HepG2 (cell line): Measurements from ENCODE around the gene FAM222A. TPM values are rescaled to one million over a fixed set of nuclear protein-coding genes. Genes with fewer than 3 reads are reported as not detected.

Experiments
- ATAC-seq: fragments of 200-7000 bp; cut with Tn5 transposase; 3 replicates; pipeline ENCODE4 v1.9.1; 2020; ENCODE audit warnings: mild to moderate bottlenecking, moderate library complexity
- BruUV-seq: library from RNA; stranded (reverse); fragments of 400-500 nt; replicated peaks from 2 replicates; lab custom pipeline; 2021; lab: Mats Ljungman, UMichigan
- CTCF ChIA-PET: fragments of 300-600 bp; formaldehyde crosslinking; extraction: SDS; loops from one replicate; lab custom pipeline; 2021; ENCODE audit warnings: low total read pairs, inconsistent platforms, low intra/inter-chr PET ratio; lab: Yijun Ruan, JAX
- POLR2A ChIA-PET: fragments of 350-600 bp; sonication (Branson Sonifier 250); formaldehyde crosslinking; loops from one replicate; lab custom pipeline; 2020; ENCODE audit warnings: antibody characterized with exemption, inconsistent platforms; lab: Yijun Ruan, JAX
- DNase-seq: peaks from one replicate; pipeline ENCODE4 v3.0.0-alpha.2; 2015; ENCODE audit warnings: low spot score
- FAIRE-seq: peaks from 3 replicates; lab custom pipeline; 2011; peaks lifted over from hg19 to GRCh38; lab: Jason Lieb, UNC
- H2AFZ ChIP-seq: one replicate; pipeline ENCODE4 v1.6.1; 2011; ENCODE audit warnings: low read length, inconsistent platforms
- H3K27ac ChIP-seq: fragments of 300-600 bp; 3 replicates; pipeline ENCODE4 v1.8.0; 2011; ENCODE audit warnings: mixed run types, mild to moderate bottlenecking, mixed read lengths, low read length, inconsistent platforms; ENCODE audit not compliant: insufficient read depth; ENCODE audit errors: extremely low read length
- H3K27me3 ChIP-seq, 2 experiments: fragments of 200-600 bp in 1 of 2; 2 replicates in 1 of 2; 3 replicates in 1 of 2; pipeline versions ENCODE4 v1.6.0 to v1.8.0; 2011; ENCODE audit warnings: low read length in 2 of 2, mild to moderate bottlenecking in 2 of 2, moderate library complexity in 2 of 2, inconsistent platforms in 1 of 2; ENCODE audit not compliant: insufficient read depth in 2 of 2, control insufficient read depth in 1 of 2
- H3K36me3 ChIP-seq, 2 experiments: fragments of 200-600 bp in 1 of 2; replicated peaks in 1 of 2; 2 replicates in 1 of 2; 3 replicates in 1 of 2; pipeline versions ENCODE4 v1.5.1 to v1.8.0; 2011; ENCODE audit warnings: low read length in 2 of 2, inconsistent platforms in 1 of 2; ENCODE audit not compliant: insufficient read depth in 2 of 2, control insufficient read depth in 1 of 2
- H3K4me1 ChIP-seq: 2 replicates; pipeline ENCODE4 v1.5.1; 2012; ENCODE audit warnings: low read length, inconsistent platforms; ENCODE audit not compliant: insufficient read depth
- H3K4me2 ChIP-seq: 2 replicates; pipeline ENCODE4 v1.6.0; 2011; ENCODE audit warnings: low read depth, low read length, inconsistent platforms
- H3K4me3 ChIP-seq, 3 experiments: fragments of 200-600 bp in 1 of 3; sonication (generic), shearing (Covaris generic) in 1 of 3; replicated peaks in 1 of 3; 2 replicates each; pipeline ENCODE4 v1.5.1; 2011 to 2016; ENCODE audit warnings: low read length in 3 of 3, inconsistent platforms in 2 of 3, low read depth in 2 of 3, mild to moderate bottlenecking in 2 of 3, control low read depth in 1 of 3, mixed read lengths in 1 of 3; ENCODE audit not compliant: insufficient read depth in 1 of 3
- H3K79me2 ChIP-seq: one replicate; pipeline ENCODE4 v1.6.1; 2011; ENCODE audit warnings: low read length, inconsistent platforms; ENCODE audit not compliant: insufficient read depth
- H3K9ac ChIP-seq: 2 replicates; pipeline ENCODE4 v1.6.0; 2011; ENCODE audit warnings: mild to moderate bottlenecking, low read depth, low read length, inconsistent platforms; ENCODE audit not compliant: insufficient read depth
- H3K9me3 ChIP-seq: 2 replicates; pipeline ENCODE4 v1.5.1; 2012; ENCODE audit warnings: mild to moderate bottlenecking, low read length
- H4K20me1 ChIP-seq: 2 replicates; pipeline ENCODE4 v1.6.0; 2011; ENCODE audit warnings: inconsistent platforms, mild to moderate bottlenecking, low read length, moderate library complexity; ENCODE audit not compliant: insufficient read depth
- E2F5 ChIP-seq: sonication (generic); formaldehyde crosslinking; conservative IDR thresholded peaks from 2 replicates; pipeline ENCODE4 v1.4.0; 2020; ENCODE audit warnings: missing genetic modification reagents
- HNRNPL ChIP-seq: fragments of 200-400 bp; formaldehyde crosslinking; IDR thresholded peaks from 2 replicates; pipeline ENCODE4 v1.6.1; 2017; ENCODE audit warnings: mild to moderate bottlenecking, low read depth, low read length
- MBNL3 ChIP-seq: fragments of 250-450 bp; sonication (Bioruptor Pico); conservative IDR thresholded peaks from 2 replicates; pipeline ENCODE4 v1.8.0; 2022; ENCODE audit warnings: mild to moderate bottlenecking, inconsistent platforms
- SMAD1 ChIP-seq: sonication (generic); formaldehyde crosslinking; IDR thresholded peaks from 2 replicates; pipeline ENCODE4 v1.4.0; 2020; ENCODE audit warnings: missing genetic modification reagents, low read depth, mild to moderate bottlenecking, borderline replicate concordance
- ZBTB10 ChIP-seq: sonication (generic); formaldehyde crosslinking; IDR thresholded peaks from 2 replicates; pipeline ENCODE4 v1.4.0; 2020; ENCODE audit warnings: missing genetic modification reagents, borderline replicate concordance
- ZFAT ChIP-seq: sonication (generic); formaldehyde crosslinking; conservative IDR thresholded peaks from 2 replicates; pipeline ENCODE4 v1.8.1; 2023; ENCODE audit warnings: missing genetic modification reagents, inconsistent platforms
- ZNF556 ChIP-seq: sonication (generic); formaldehyde crosslinking; IDR thresholded peaks from 2 replicates; pipeline ENCODE4 v1.4.0; 2020; ENCODE audit warnings: mild to moderate bottlenecking, missing genetic modification reagents, borderline replicate concordance
- ZNF558 ChIP-seq: sonication (generic); formaldehyde crosslinking; IDR thresholded peaks from 2 replicates; pipeline ENCODE4 v1.9.0; 2022; ENCODE audit warnings: mild to moderate bottlenecking, missing genetic modification reagents, borderline replicate concordance
- ZNF780A ChIP-seq: sonication (generic); formaldehyde crosslinking; IDR thresholded peaks from 2 replicates; pipeline ENCODE4 v1.8.0; 2022; ENCODE audit warnings: mild to moderate bottlenecking, missing genetic modification reagents, moderate library complexity
- WGBS: methylation state at CpG from one replicate; pipeline ENCODE4 v1.1.6; 2017; ENCODE audit warnings: low lambda C conversion rate; 5-methylcytosine and 5-hydroxymethylcytosine counted together
- in situ Hi-C: cut with HindIII; loops from 2 replicates; pipeline ENCODE4 v1.10.0; 2017; ENCODE audit warnings: low pct_unique_long_range_greater_than_20kb; ENCODE audit not compliant: extremely low pct_ligation_motif_present
- intact Hi-C: fragments of 100-400 bp; cut with micrococcal nuclease; formaldehyde crosslinking; loops from one replicate; pipeline ENCODE4 v1.10.0; 2022; ENCODE audit not compliant: unreplicated experiment
- polyA plus RNA-seq, 8 experiments: library from polyadenylated mRNA; depleted of rRNA in 3 of 8; stranded (reverse) in 7 of 8; unstranded in 1 of 8; fragments of >200 nt; fragmentation: Illumina TruSeq in 4 of 8; extraction: Trizol in 4 of 8; gene quantifications; 2 replicates each; pipeline versions ENCODE4 v1.2.1 to v1.2.3, GENCODE V29; 2011 to 2016; ENCODE audit warnings: low read depth in 4 of 8, missing spikeins in 1 of 8, mixed read lengths in 1 of 8; ENCODE audit not compliant: insufficient read depth in 1 of 8
- total RNA-seq, 5 experiments: library from RNA; depleted of rRNA; stranded (reverse); fragments of >200 nt; fragmentation: Illumina TruSeq; extraction: Trizol; gene quantifications; 2 replicates each; pipeline ENCODE4 v1.2.3, GENCODE V29; 2016; ENCODE audit warnings: low read depth in 1 of 5
- TF ChIP-seq, protein P1 (sequence below): sonication (generic); formaldehyde crosslinking; IDR thresholded peaks from 2 replicates; pipeline ENCODE4 v1.5.1; 2020; ENCODE audit warnings: mild to moderate bottlenecking, missing genetic modification reagents, borderline replicate concordance
- TF ChIP-seq, protein P2 (sequence below): sonication (generic); formaldehyde crosslinking; IDR thresholded peaks from 2 replicates; pipeline ENCODE4 v1.5.0; 2020; ENCODE audit warnings: missing genetic modification reagents, mild to moderate bottlenecking, borderline replicate concordance

FAM222A gene
- total and polyA plus RNA-seq, 2 of the 13 experiments (the other 11 are each of a cell fraction or from before 2014, with no cell fraction given) = 2.7 to 9.6 TPM

DNA sequence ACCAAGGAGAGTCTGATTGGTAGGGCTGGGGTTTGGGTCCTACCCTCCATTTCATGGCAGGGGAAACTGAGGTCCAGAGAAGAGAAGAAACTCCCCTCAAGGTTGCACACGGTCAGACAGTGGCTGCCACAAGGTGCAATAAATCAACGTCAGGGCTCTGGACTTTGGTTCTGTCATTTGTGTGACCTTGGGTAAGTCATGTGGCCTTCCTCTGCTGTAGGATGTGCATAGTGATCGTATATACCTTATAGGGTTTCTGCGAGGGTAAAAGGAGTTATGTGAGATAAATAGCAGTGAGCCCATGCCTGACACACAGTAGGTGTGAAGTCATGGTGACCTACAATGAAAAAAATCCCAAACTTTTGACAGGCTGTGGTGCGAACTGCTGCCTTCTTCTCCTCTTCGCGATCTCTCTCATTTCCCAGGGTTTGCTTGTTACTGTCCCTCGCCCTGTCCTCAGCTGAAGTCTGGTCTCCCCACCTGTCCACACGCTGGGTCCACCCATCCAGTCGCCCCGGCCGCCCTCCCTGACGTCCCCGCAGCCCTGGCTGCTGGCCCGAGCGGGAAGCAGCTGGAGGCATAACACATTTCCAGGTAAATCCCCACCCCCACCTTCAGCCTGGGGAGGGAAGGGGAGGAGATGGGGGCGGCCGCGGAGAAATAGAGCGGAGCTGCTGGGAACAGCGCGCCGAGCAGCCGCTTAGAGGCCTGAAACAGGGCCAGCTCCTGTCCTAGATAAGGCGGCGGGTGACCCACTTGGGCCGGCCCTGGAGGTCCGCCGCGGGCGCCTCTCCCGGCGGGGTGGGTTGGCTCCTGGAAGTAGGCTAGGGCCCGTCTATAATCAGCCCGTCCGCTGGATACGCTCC lies 1.8 kb upstream of the FAM222A start:
- H3K27ac ChIP-seq = peak overlapping the region; percentile 70
- H3K79me2 ChIP-seq = peaks cover 3% of the 10 kb centered on the region
- H3K4me2 ChIP-seq = peak overlapping the region; percentile 87
- peak overlapping the region; percentile 56 to 71 (median 58) for H3K4me3 ChIP-seq
- peak; percentile 60 for FAIRE-seq
- peaks cover 87% of the 10 kb centered on the region for H3K4me1 ChIP-seq
- H2AFZ ChIP-seq = no peak overlapping the region
- H3K36me3 ChIP-seq = no peaks in the 10 kb centered on the region
- BruUV-seq = no TSS peak
- intact Hi-C loops = no loop called here
- H3K27me3 ChIP-seq = no peaks in the 10 kb centered on the region
- DNase-seq = peak; percentile 67
- no peaks in the 10 kb centered on the region for H4K20me1 ChIP-seq
- in situ Hi-C loops = loop anchor here (5.0 kb wide), 2 partner anchors 60 to 115 kb away; no protein-coding TSS in a partner anchor
- H3K9me3 ChIP-seq = no peaks in the 10 kb centered on the region
- ATAC-seq = peak; percentile 12
- ChIA-PET CTCF (interaction anchor here (0.7 kb wide), 1 partner anchor 53 kb away, joined by 3 read pairs; no protein-coding TSS in a partner anchor), POLR2A (interaction anchor here (0.8 to 1.7 kb wide), 4 partner anchors 9 to 138 kb away, joined by 3 to 6 read pairs (median 3); partner anchors contain the start of genes MMAB and MVK)
- WGBS = under 1% methylated on average over 28 of the region's 37 CpGs
- peak overlapping the region; percentile 54 for H3K9ac ChIP-seq
- TF ChIP-seq ZBTB10 = no peak
- TF ChIP-seq SMAD1 (CRISPR knock-in tag) = no peak
- TF ChIP-seq, protein P1, sequence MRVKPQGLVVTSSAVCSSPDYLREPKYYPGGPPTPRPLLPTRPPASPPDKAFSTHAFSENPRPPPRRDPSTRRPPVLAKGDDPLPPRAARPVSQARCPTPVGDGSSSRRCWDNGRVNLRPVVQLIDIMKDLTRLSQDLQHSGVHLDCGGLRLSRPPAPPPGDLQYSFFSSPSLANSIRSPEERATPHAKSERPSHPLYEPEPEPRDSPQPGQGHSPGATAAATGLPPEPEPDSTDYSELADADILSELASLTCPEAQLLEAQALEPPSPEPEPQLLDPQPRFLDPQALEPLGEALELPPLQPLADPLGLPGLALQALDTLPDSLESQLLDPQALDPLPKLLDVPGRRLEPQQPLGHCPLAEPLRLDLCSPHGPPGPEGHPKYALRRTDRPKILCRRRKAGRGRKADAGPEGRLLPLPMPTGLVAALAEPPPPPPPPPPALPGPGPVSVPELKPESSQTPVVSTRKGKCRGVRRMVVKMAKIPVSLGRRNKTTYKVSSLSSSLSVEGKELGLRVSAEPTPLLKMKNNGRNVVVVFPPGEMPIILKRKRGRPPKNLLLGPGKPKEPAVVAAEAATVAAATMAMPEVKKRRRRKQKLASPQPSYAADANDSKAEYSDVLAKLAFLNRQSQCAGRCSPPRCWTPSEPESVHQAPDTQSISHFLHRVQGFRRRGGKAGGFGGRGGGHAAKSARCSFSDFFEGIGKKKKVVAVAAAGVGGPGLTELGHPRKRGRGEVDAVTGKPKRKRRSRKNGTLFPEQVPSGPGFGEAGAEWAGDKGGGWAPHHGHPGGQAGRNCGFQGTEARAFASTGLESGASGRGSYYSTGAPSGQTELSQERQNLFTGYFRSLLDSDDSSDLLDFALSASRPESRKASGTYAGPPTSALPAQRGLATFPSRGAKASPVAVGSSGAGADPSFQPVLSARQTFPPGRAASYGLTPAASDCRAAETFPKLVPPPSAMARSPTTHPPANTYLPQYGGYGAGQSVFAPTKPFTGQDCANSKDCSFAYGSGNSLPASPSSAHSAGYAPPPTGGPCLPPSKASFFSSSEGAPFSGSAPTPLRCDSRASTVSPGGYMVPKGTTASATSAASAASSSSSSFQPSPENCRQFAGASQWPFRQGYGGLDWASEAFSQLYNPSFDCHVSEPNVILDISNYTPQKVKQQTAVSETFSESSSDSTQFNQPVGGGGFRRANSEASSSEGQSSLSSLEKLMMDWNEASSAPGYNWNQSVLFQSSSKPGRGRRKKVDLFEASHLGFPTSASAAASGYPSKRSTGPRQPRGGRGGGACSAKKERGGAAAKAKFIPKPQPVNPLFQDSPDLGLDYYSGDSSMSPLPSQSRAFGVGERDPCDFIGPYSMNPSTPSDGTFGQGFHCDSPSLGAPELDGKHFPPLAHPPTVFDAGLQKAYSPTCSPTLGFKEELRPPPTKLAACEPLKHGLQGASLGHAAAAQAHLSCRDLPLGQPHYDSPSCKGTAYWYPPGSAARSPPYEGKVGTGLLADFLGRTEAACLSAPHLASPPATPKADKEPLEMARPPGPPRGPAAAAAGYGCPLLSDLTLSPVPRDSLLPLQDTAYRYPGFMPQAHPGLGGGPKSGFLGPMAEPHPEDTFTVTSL (CRISPR knock-in tag) = no peak
- no peak for TF ChIP-seq ZNF558 (CRISPR knock-in tag)
- TF ChIP-seq E2F5 = no peak
- TF ChIP-seq ZNF780A = no peak
- TF ChIP-seq ZNF556 (CRISPR knock-in tag) = no peak
- TF ChIP-seq ZFAT (CRISPR knock-in tag) = no peak
- TF ChIP-seq, protein P2, sequence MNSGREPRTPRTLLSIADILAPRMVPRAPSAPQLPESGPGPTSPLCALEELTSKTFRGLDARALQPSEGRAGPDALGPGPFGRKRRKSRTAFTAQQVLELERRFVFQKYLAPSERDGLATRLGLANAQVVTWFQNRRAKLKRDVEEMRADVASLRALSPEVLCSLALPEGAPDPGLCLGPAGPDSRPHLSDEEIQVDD (CRISPR knock-in tag) = no peak
- TF ChIP-seq MBNL3 (CRISPR knock-in tag) = no peak
- no peak for TF ChIP-seq HNRNPL
